ENCODE results near the gene SNX18. TPM values are rescaled to one million over a fixed set of nuclear protein-coding genes. Genes with fewer than 3 reads are reported as not detected.

Gene SNX18
- total RNA-seq, 1 donor from 2014 or later: 63.1 TPM

DNA sequence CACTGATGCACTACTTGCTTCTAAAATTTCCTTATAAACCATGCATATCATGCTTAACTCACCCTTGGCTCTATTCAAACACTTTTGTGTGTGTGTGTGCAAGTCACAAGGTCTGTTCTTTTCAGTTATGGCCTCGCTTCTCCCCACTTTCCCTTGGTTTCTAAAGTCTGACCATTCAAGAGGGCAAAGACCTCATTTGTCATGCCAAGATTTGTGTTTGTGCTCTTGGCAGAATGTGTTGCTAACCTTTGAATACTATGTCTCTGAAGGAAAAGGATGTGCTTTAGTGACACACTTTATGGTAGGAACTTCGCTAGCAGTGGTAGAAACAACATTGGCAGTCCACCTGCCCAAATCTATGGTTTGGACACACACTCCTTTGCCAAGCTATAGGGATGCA, 50.4 kb downstream of the SNX18 start:
- TF ChIP-seq, protein P1, sequence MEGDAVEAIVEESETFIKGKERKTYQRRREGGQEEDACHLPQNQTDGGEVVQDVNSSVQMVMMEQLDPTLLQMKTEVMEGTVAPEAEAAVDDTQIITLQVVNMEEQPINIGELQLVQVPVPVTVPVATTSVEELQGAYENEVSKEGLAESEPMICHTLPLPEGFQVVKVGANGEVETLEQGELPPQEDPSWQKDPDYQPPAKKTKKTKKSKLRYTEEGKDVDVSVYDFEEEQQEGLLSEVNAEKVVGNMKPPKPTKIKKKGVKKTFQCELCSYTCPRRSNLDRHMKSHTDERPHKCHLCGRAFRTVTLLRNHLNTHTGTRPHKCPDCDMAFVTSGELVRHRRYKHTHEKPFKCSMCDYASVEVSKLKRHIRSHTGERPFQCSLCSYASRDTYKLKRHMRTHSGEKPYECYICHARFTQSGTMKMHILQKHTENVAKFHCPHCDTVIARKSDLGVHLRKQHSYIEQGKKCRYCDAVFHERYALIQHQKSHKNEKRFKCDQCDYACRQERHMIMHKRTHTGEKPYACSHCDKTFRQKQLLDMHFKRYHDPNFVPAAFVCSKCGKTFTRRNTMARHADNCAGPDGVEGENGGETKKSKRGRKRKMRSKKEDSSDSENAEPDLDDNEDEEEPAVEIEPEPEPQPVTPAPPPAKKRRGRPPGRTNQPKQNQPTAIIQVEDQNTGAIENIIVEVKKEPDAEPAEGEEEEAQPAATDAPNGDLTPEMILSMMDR (IDR thresholded peaks at IDR 0.05): no peak
- no peak for TF ChIP-seq POLR2AphosphoS5 (IDR thresholded peaks at IDR 0.05; ENCODE audit: insufficient read depth in 1 of 2, low read depth in 1 of 2)
- Histone ChIP-seq H3K9me3 (no peaks in the 10 kb centered on the region), H3K27ac (no peak overlapping the region), H3K27me3 (no peaks in the 10 kb centered on the region), H3K36me3 (no peaks in the 10 kb centered on the region), H3K4me1 (peaks cover 12% of the 10 kb centered on the region), H3K4me3 (no peak overlapping the region)
- intact Hi-C loops (cut with DNase I): no loop called here
- DNase-seq (ENCODE audit: extremely low spot score in 2 of 2): no peak

DNA sequence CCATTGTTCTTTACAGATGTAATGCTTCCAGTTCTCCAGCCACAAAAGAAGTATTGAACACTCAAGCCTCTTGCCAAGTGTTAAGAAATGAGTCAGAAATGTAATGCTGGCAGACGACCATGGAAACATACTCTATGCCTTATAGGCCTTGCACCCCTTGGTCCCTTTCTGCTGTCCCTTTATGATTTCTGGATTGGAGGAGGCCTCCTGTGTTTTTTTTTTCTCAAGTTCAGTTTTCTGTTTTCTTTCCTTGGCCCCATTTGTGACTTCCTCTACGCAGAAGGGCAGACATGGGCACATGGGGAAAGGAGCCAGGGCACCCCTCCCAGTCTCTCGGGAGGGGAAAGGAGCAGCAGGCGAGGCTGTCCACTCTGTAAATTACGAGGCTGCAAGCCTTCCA, 53.4 kb downstream of the SNX18 start:
- peak overlapping the region; percentile 3 for H3K27ac ChIP-seq
- TF ChIP-seq, protein P1 (IDR thresholded peaks at IDR 0.05): no peak
- TF ChIP-seq POLR2AphosphoS5 (IDR thresholded peaks at IDR 0.05; ENCODE audit: insufficient read depth in 1 of 2, low read depth in 1 of 2): no peak
- no peak for TF ChIP-seq POLR2A (IDR thresholded peaks at IDR 0.05)
- no peak for DNase-seq (ENCODE audit: extremely low spot score in 2 of 2)
- H3K4me3 ChIP-seq: no peak overlapping the region
- H3K36me3 ChIP-seq: no peaks in the 10 kb centered on the region
- no peaks in the 10 kb centered on the region for H3K27me3 ChIP-seq
- peaks cover 12% of the 10 kb centered on the region for H3K4me1 ChIP-seq
- H3K9me3 ChIP-seq: no peaks in the 10 kb centered on the region
- intact Hi-C loops (cut with DNase I): no loop called here

GRCh38 chr5:54571462-54571861, 53.9 kb downstream of the SNX18 start:
- Histone ChIP-seq H3K9me3 (no peaks in the 10 kb centered on the region), H3K36me3 (no peaks in the 10 kb centered on the region), H3K4me3 (no peak overlapping the region), H3K4me1 (peaks cover 12% of the 10 kb centered on the region), H3K27ac (peak overlapping the region; percentile 3), H3K27me3 (no peaks in the 10 kb centered on the region)
- DNase-seq (ENCODE audit: extremely low spot score in 2 of 2): no peak
- TF ChIP-seq, protein P1 (IDR thresholded peaks at IDR 0.05): no peak
- TF ChIP-seq POLR2AphosphoS5 (IDR thresholded peaks at IDR 0.05; ENCODE audit: insufficient read depth in 1 of 2, low read depth in 1 of 2) (no peak), POLR2A (IDR thresholded peaks at IDR 0.05) (no peak)
- intact Hi-C loops (cut with DNase I): no loop called here

GRCh38 chr5:54573812-54574489, 56.4 kb downstream of the SNX18 start:
- intact Hi-C loops (cut with DNase I): no loop called here
- Histone ChIP-seq H3K4me3 (no peak overlapping the region), H3K4me1 (peaks cover 12% of the 10 kb centered on the region), H3K27me3 (no peaks in the 10 kb centered on the region), H3K36me3 (no peaks in the 10 kb centered on the region), H3K9me3 (no peaks in the 10 kb centered on the region), H3K27ac (no peak overlapping the region)
- TF ChIP-seq POLR2AphosphoS5 (IDR thresholded peaks at IDR 0.05; ENCODE audit: insufficient read depth in 1 of 2, low read depth in 1 of 2) (no peak), POLR2A (IDR thresholded peaks at IDR 0.05) (no peak)
- TF ChIP-seq, protein P1 (IDR thresholded peaks at IDR 0.05): no peak
- no peak for DNase-seq (ENCODE audit: extremely low spot score in 2 of 2)

DNA sequence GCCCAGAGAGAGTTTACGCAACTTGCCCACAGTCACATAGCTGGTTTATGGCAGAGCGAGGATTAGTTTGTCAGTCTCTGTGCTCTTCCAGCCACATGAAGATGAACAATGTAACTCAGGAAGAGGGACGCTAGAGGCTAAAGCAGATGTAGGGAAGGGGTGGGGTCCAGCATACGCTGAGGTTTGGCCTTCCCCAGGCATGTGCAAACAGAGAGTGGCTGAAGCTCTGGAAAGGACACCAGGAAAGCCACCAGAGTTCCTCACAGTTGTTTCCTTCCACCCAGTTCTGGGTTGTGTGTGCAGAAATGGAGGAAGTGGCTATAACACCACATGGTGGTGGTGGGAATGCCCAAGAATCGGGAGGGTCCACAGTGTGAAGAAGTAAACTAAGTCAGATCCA, 60.0 kb downstream of the SNX18 start:
- no peak overlapping the region for H3K27ac ChIP-seq
- H3K36me3 ChIP-seq: no peaks in the 10 kb centered on the region
- H3K27me3 ChIP-seq: no peaks in the 10 kb centered on the region
- H3K9me3 ChIP-seq: no peaks in the 10 kb centered on the region
- no peak for DNase-seq (ENCODE audit: extremely low spot score in 2 of 2)
- intact Hi-C loops (cut with DNase I): no loop called here
- H3K4me1 ChIP-seq: peaks cover 13% of the 10 kb centered on the region
- TF ChIP-seq POLR2AphosphoS5 (IDR thresholded peaks at IDR 0.05; ENCODE audit: insufficient read depth in 1 of 2, low read depth in 1 of 2) (no peak), POLR2A (IDR thresholded peaks at IDR 0.05) (no peak)
- TF ChIP-seq, protein P1 (IDR thresholded peaks at IDR 0.05): no peak
- no peak overlapping the region for H3K4me3 ChIP-seq

Measured in vagina (tissue), 2 donors.